ENCODE results near the gene RCC1. TPM values are rescaled to one million over a fixed set of nuclear protein-coding genes. Genes with fewer than 3 reads are reported as not detected.
A peak's percentile ranks its signal among the peaks of the same experiment; 100 is the strongest.

The RCC1 gene
- total RNA-seq, 2 donors from 2014 or later = 29.9 to 101 TPM

DNA sequence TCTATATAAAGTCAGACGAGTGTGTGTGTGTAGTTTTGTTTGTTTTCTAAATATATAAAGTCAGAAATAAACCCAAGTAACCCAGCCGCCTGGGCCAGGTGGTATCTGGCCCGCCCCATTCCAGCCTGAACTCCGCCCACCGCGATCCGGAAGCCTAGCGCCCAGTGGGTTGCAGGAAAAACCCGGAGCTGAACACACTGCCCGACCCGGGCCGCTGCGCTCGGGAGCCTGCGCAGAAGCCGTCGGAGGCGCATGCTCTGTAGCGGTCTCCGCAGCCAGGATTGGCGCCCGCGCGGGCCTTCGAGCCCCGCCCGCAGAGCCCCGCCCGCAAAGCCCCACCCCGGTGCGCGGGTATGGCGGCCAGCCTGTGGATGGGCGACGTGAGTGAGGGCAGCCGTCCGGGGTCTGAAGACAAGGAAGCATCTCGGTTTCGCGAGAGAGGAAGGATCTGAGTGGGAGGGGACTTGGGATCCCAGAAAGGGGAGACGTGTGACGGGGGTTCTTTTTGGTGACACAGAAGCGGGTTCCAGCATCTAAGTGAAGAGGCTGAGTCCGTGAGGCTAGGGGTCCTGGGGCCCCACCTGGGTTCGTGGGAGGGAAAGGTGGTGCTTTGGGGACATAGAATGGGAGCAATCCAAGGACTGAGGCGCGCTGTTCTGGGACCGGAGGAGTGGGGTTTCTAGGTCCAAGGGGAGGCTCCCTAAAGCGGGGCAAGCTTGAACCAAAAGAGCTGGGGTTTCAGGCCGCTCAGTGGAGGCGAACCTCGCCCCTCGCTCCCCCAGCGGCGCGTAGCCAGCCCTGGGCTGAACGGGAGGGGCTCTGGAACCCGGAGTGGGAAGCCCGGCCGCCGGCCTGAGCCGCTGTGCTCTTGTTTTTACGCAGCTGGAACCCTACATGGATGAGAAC, 47.2 kb downstream of the RCC1 start, which contains the start of gene TRNAU1AP:
Gene TRNAU1AP (plus strand): TSS at position 328 of the 906 bp plus-strand sequence. CDS start 26 bp downstream, at position 354.
- Histone ChIP-seq H3K9ac (ENCODE audit: low read depth in 2 of 2, low read length in 2 of 2) (peak within 1 kb of the TSS; percentile 76 to 87), H3K36me3 (no peaks in the 10 kb centered on the region), H3K4me3 (peak within 1 kb of the TSS; percentile 89), H3K27ac (peak within 1 kb of the TSS; percentile 86), H3K27me3 (no peaks in the 10 kb centered on the region), H3K9me3 (no peaks in the 10 kb centered on the region), H3K4me1 (peaks cover 5% of the 10 kb centered on the region)
- TF ChIP-seq, protein P1, sequence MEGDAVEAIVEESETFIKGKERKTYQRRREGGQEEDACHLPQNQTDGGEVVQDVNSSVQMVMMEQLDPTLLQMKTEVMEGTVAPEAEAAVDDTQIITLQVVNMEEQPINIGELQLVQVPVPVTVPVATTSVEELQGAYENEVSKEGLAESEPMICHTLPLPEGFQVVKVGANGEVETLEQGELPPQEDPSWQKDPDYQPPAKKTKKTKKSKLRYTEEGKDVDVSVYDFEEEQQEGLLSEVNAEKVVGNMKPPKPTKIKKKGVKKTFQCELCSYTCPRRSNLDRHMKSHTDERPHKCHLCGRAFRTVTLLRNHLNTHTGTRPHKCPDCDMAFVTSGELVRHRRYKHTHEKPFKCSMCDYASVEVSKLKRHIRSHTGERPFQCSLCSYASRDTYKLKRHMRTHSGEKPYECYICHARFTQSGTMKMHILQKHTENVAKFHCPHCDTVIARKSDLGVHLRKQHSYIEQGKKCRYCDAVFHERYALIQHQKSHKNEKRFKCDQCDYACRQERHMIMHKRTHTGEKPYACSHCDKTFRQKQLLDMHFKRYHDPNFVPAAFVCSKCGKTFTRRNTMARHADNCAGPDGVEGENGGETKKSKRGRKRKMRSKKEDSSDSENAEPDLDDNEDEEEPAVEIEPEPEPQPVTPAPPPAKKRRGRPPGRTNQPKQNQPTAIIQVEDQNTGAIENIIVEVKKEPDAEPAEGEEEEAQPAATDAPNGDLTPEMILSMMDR (IDR thresholded peaks at IDR 0.05) = no peak
- intact Hi-C loops (cut with DNase I) = no loop called here
- peak; percentile 98 for DNase-seq

DNA sequence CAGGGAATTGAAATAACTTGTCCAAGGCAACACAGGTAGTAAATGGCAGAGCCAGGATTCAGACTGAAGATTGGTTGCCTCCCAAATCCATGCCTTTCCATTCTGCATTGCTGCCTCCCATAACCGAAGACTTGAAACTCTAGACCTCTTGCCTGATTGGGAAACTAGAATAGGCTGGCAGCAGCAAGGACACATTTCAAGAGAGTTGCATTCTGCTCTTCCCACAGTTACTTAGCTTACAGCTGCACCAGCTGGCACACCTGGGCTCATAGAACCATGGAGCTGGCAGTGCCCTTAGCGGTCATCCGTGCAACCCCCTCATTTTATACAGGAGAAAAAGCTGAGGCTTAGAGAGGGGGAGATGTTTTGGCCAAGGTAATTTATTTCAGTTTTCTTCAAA, 55.0 kb downstream of the RCC1 start:
- no peaks in the 10 kb centered on the region for H3K36me3 ChIP-seq
- no peak overlapping the region for H3K4me3 ChIP-seq
- H3K27me3 ChIP-seq = no peaks in the 10 kb centered on the region
- H3K27ac ChIP-seq = no peak overlapping the region
- intact Hi-C loops (cut with DNase I) = no loop called here
- H3K9ac ChIP-seq (ENCODE audit: low read depth in 2 of 2, low read length in 2 of 2) = no peak overlapping the region
- TF ChIP-seq, protein P1 (IDR thresholded peaks at IDR 0.05) = no peak
- no peaks in the 10 kb centered on the region for H3K9me3 ChIP-seq
- no peak for DNase-seq
- H3K4me1 ChIP-seq = no peaks in the 10 kb centered on the region

DNA sequence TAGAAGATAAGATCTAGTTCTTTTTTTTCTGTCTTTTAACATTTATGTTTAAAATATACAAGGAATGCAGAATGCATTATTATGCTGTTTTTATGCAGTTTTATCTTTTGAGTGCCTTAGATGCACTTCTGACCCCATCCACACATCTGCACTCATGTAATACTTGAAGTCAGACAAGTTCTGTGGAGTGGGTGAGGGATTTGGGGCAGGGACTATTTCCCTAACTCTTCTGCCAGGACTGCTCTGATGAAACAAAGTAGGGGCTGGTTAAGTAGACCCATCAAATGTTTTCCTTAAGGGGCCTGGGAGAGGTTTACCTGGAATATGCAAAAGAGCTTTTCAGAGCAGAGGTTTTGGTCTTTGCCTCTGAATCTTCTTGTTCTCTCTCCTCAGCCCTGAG, 58.5 kb downstream of the RCC1 start:
- Histone ChIP-seq H3K36me3 (no peaks in the 10 kb centered on the region), H3K4me3 (no peak overlapping the region), H3K9ac (ENCODE audit: low read depth in 2 of 2, low read length in 2 of 2) (no peak overlapping the region), H3K9me3 (no peaks in the 10 kb centered on the region), H3K27ac (no peak overlapping the region), H3K27me3 (no peaks in the 10 kb centered on the region), H3K4me1 (no peaks in the 10 kb centered on the region)
- no peak for DNase-seq
- intact Hi-C loops (cut with DNase I) = no loop called here
- TF ChIP-seq, protein P1 (IDR thresholded peaks at IDR 0.05) = no peak

DNA sequence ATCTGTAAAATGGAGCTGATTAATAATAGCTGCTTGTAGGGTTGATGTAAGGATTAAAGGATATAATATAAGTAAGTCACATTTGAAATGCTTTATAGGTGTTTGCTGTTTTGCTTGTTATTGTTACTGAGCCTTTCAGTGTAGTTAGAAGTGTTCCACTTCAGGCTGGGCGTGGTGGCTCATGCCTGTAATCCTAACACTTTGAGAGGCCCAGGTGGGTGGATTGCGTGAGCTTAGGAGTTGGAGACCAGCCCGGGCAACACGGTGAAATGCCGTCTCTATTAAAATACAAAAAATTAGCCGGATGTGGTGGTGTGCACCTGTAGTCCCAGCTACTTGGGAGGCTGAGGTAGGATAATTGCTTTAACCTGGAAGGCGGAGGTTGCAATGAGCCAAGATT, 59.2 kb downstream of the RCC1 start:
- TF ChIP-seq, protein P1 (IDR thresholded peaks at IDR 0.05) = no peak
- DNase-seq = no peak
- Histone ChIP-seq H3K4me1 (no peaks in the 10 kb centered on the region), H3K36me3 (no peaks in the 10 kb centered on the region), H3K9me3 (no peaks in the 10 kb centered on the region), H3K9ac (ENCODE audit: low read depth in 2 of 2, low read length in 2 of 2) (no peak overlapping the region), H3K27ac (no peak overlapping the region), H3K4me3 (no peak overlapping the region), H3K27me3 (no peaks in the 10 kb centered on the region)
- intact Hi-C loops (cut with DNase I) = no loop called here

DNA sequence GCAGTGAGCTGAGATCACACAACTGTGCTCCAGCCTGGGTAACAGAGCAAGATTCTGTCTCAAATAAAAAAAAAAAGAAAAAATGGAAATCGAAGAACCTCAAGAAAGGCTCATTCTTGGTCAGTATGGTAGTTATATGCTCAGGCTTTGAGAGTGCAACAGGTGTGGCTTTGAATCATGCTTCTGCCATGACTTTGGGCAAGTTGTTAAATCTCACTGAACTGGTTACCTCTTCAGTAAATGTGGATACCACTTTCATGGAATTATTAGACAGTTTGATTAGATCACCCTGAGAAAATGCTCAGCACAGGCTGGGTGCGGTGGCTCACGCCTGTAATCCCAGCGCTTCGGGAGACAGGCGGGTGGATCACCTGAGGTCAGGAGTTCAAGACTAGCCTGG, 59.9 kb downstream of the RCC1 start:
- no peaks in the 10 kb centered on the region for H3K9me3 ChIP-seq
- no peaks in the 10 kb centered on the region for H3K27me3 ChIP-seq
- H3K27ac ChIP-seq = no peak overlapping the region
- no peaks in the 10 kb centered on the region for H3K4me1 ChIP-seq
- no peak overlapping the region for H3K9ac ChIP-seq (ENCODE audit: low read depth in 2 of 2, low read length in 2 of 2)
- TF ChIP-seq, protein P1 (IDR thresholded peaks at IDR 0.05) = no peak
- intact Hi-C loops (cut with DNase I) = no loop called here
- no peaks in the 10 kb centered on the region for H3K36me3 ChIP-seq
- no peak for DNase-seq
- H3K4me3 ChIP-seq = no peak overlapping the region

Data from colonic mucosa (tissue), 4 donors.